EL (cell line): Measurements from ENCODE around the gene DENND6A.
A peak's percentile ranks its signal among the peaks of the same experiment; 100 is the strongest.
"Not testable (repeated sequence)": the region's sequence is repeated elsewhere in the genome, so short reads cannot be mapped to it uniquely, and the experiment has no call there.

Experiments used
- DNase-seq: peaks from one replicate; pipeline ENCODE4 v3.0.0-alpha.2; 2016

Gene DENND6A

GRCh38 chr3:57691411-57692132 is 1.3 kb downstream of the DENND6A start:
- no peak for DNase-seq

GRCh38 chr3:57689367-57690053 is 3.4 kb downstream of the DENND6A start:
- DNase-seq, result no peak

- DNase-seq, result no peak
These were observed 4.6 kb downstream of the DENND6A start for GRCh38 chr3:57688291-57688690.

GRCh38 chr3:57683286-57683685 is 9.6 kb downstream of the DENND6A start:
- DNase-seq, result no peak

GRCh38 chr3:57682284-57682683 is 10.6 kb downstream of the DENND6A start:
- DNase-seq, result peak; percentile 34

- no peak for DNase-seq
These were observed 11.2 kb downstream of the DENND6A start for GRCh38 chr3:57681691-57682090.

GRCh38 chr3:57680046-57680445 is 12.8 kb downstream of the DENND6A start:
- DNase-seq, result no peak

- no peak for DNase-seq
These were observed 17.3 kb downstream of the DENND6A start for GRCh38 chr3:57675530-57675929.

- no peak for DNase-seq
These were observed 19.7 kb downstream of the DENND6A start for GRCh38 chr3:57673156-57673555.

GRCh38 chr3:57670543-57670942 is 22.3 kb downstream of the DENND6A start:
- no peak for DNase-seq

GRCh38 chr3:57661404-57661803 is 31.5 kb downstream of the DENND6A start:
- no peak for DNase-seq

GRCh38 chr3:57659806-57660439 is 33.0 kb downstream of the DENND6A start:
- DNase-seq, result no peak

- DNase-seq, result no peak
These were observed 33.7 kb downstream of the DENND6A start for GRCh38 chr3:57659004-57659673.

GRCh38 chr3:57658536-57658935 is 34.3 kb downstream of the DENND6A start:
- DNase-seq, result no peak

- DNase-seq, result no peak
These were observed 37.1 kb downstream of the DENND6A start for GRCh38 chr3:57655727-57656126.

GRCh38 chr3:57654267-57654666 is 38.6 kb downstream of the DENND6A start:
- no peak for DNase-seq

GRCh38 chr3:57652203-57652602 is 40.7 kb downstream of the DENND6A start:
- DNase-seq, result no peak

- no peak for DNase-seq
These were observed 45.5 kb downstream of the DENND6A start for GRCh38 chr3:57647292-57647940.

- peak; percentile 36 for DNase-seq
These were observed 46.2 kb downstream of the DENND6A start for GRCh38 chr3:57646723-57647122.

GRCh38 chr3:57644740-57645139 is 48.1 kb downstream of the DENND6A start:
- no peak for DNase-seq

GRCh38 chr3:57637391-57637790 is 55.5 kb downstream of the DENND6A start:
- no peak for DNase-seq

GRCh38 chr3:57634259-57634658 is 58.6 kb downstream of the DENND6A start:
- DNase-seq, result not testable (repeated sequence)

- DNase-seq, result no peak
These were observed 64.9 kb downstream of the DENND6A start for GRCh38 chr3:57627976-57628375.
